Activated CD8-positive, alpha-beta memory T cell treated with anti-CD3 and anti-CD28 coated beads for 36 hours (primary cell): ENCODE data around the gene CHST13. TPM values are rescaled to one million over a fixed set of nuclear protein-coding genes. Genes with fewer than 3 reads are reported as not detected.

Experiments used
- CTCF ChIA-PET: fragments of 350-600 bp; sonication (Branson Sonifier 250); formaldehyde crosslinking; loops from one replicate; lab custom pipeline; 2021; ENCODE audit warnings: antibody characterized with exemption; lab: Charles Lee
- POLR2A ChIA-PET: fragments of 350-600 bp; sonication (Branson Sonifier 250); formaldehyde crosslinking; loops from one replicate; lab custom pipeline; 2021; ENCODE audit warnings: antibody characterized with exemption; lab: Charles Lee
- total RNA-seq, 2 experiments: library from RNA; stranded (reverse); gene quantifications; one replicate each; pipeline ENCODE4 v1.2.3, GENCODE V29; 2021

The CHST13 gene
- not detected for total RNA-seq

GRCh38 chr3:126523745-126524428 is at the start of gene CHST13:
Gene CHST13, plus strand, starts transcription at chr3:126524155. Its CDS starts 178 bp downstream, at chr3:126524333.
- ChIA-PET CTCF (interaction anchor here (1.0 to 1.2 kb wide), 2 partner anchors 10 to 155 kb away, joined by 3 read pairs; no protein-coding TSS in a partner anchor), POLR2A (no interaction called here)

DNA sequence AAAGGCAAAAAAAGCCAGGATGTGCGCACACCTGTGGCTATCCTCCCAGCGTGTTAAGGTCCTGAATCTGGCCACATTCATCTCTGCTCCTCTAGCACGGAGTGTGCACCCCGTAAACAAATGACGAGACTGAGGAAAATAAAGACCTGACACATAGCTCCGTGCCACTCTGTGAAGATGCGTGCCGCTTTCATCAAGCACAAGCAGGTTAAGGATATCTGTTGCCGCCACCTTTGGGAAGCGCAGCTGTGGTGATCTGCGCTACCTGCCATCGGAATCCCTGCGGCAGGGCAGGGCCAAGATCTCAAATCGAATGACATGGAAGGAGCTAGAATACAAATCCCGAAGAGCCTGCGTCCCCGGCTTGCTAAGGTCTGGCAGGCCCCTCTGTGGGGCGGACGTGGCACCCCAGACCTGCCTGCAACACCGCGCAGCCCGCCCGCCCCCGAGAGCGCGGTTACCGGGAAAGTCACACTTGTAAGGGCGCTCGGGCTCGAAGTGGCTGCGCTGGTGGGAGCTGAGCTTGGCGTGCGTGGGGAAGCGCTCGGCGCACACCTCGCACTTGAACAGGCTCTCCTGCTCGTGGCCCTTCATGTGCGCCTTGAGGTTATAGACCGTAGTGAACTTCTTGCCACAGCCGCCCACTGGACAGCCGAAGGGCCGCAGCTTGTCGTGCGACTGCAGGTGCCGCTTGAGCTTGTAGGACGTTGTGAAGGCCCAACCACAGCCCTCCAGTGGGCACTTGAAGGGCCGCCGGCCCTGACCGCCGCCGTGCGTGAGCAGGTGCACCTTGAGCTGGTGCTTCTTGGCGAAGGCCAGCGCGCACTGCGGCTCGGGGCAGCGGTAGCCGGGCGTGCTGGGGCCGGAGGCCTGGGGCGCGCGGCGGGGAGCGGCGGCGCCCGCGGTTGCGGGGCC is 49.2 kb upstream of the CHST13 start:
- CTCF ChIA-PET: interaction anchor here (1.2 kb wide), 1 partner anchor 47 kb away, joined by 3 read pairs; no protein-coding TSS in a partner anchor
- POLR2A ChIA-PET: interaction anchor here (0.6 kb wide), 1 partner anchor 879 kb away, joined by 4 read pairs; no protein-coding TSS in a partner anchor

GRCh38 chr3:126475413-126476114 is 48.4 kb upstream of the CHST13 start, which contains the start of gene ZXDC:
Gene ZXDC, minus strand, starts transcription at chr3:126475891. Its CDS starts 26 bp downstream, at chr3:126475865.
- CTCF ChIA-PET: interaction anchor here (1.2 kb wide), 1 partner anchor 47 kb away, joined by 3 read pairs; no protein-coding TSS in a partner anchor
- POLR2A ChIA-PET: interaction anchor here (0.6 kb wide), 2 partner anchors 338 to 880 kb away, joined by 3 to 4 read pairs; no protein-coding TSS in a partner anchor

DNA sequence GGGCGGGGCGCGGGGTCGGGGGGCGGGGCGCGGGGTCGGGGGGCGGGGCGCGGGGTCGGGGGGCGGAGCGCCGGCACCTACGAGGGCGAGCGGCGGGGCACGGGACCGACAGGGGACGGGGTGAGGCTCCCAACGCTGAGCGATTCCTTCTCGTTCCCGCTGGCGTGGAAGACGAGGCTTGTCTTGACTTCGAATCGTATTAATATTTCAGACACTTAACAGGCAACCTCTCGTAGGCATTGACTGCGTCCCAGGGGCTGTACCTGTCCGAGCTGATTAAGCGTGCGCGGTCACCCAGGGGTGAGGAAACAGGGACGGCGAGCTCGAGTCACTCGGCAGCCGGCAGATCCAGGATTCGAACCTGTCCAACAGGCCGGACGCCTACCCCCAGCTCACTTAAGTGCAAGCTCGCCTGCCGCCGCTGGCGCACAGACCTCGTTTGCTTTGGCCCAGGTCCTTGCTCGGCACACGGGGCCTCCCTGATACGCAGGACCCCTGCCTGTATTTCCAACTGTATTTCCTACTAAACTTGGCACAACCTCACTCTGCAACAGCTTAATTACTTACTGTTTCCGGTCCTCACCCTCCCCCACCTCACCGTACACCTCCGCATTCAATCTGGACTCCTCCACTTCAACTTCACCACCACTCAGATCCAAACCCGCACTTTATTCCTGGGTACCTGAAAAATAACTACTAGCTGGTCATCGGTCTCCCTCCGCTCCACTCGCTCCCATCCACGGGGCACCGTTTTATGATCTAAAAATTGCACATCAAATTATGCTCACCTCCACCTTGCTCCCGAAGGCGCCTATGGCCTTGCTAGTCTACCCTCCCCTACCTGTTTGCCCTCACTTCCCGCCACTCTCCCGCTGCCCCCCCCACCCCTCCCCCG is 47.5 kb upstream of the CHST13 start:
- POLR2A ChIA-PET: interaction anchor here (0.6 kb wide), 1 partner anchor 339 kb away, joined by 3 read pairs; no protein-coding TSS in a partner anchor
- CTCF ChIA-PET: interaction anchor here (1.2 to 1.4 kb wide), 2 partner anchors 46 to 506 kb away, joined by 3 to 5 read pairs; partner anchors contain the start of gene PLXNA1

DNA sequence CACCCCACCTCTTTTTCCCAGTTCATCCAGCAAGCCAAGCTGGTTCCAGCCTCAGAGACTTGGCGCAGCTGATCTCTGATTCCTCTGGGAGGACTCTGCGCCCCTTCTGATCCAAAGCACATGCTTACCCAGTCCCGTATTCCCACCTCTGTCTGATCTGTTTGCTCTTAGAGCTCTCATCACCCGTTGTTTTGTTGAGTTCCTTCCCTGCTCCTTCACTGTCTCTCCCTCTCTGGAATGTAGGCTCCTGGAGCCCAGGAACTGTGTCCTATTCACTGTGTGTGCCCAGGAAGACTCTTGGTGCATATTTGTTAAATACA is 46.9 kb upstream of the CHST13 start:
- ChIA-PET CTCF (interaction anchor here (1.4 kb wide), 1 partner anchor 505 kb away, joined by 5 read pairs; the partner anchor contains the start of gene PLXNA1), POLR2A (no interaction called here)

GRCh38 chr3:126478581-126479310 is 45.2 kb upstream of the CHST13 start:
- POLR2A ChIA-PET: no interaction called here
- CTCF ChIA-PET: no interaction called here

GRCh38 chr3:126479642-126480041 is 44.3 kb upstream of the CHST13 start:
- ChIA-PET POLR2A (no interaction called here), CTCF (no interaction called here)

GRCh38 chr3:126480206-126480605 is 43.7 kb upstream of the CHST13 start:
- ChIA-PET CTCF (no interaction called here), POLR2A (no interaction called here)

DNA sequence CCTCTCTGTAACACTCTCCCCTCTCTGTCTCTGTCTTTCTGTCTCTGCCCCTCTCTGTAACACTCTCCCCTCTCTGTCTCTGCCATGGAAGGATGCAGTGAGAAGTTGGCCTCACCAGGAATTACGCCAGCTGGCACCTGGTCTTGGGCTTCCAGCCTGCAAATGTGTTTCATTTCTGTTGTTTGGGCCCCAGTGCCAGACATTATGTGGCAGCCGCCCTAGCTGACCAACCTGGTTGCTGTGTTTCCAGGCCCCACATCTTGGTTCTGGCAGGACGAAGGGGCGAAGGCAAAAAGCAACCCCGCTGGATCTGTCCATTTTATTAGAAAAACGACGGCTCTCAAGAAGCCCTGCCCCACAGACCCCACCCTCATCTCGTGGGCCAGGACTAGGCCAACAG is 43.1 kb upstream of the CHST13 start:
- CTCF ChIA-PET: no interaction called here
- POLR2A ChIA-PET: no interaction called here

GRCh38 chr3:126481808-126482502 is 42.0 kb upstream of the CHST13 start:
- CTCF ChIA-PET: interaction anchor here (1.3 kb wide), 1 partner anchor 348 kb away, joined by 3 read pairs; no protein-coding TSS in a partner anchor
- POLR2A ChIA-PET: no interaction called here

DNA sequence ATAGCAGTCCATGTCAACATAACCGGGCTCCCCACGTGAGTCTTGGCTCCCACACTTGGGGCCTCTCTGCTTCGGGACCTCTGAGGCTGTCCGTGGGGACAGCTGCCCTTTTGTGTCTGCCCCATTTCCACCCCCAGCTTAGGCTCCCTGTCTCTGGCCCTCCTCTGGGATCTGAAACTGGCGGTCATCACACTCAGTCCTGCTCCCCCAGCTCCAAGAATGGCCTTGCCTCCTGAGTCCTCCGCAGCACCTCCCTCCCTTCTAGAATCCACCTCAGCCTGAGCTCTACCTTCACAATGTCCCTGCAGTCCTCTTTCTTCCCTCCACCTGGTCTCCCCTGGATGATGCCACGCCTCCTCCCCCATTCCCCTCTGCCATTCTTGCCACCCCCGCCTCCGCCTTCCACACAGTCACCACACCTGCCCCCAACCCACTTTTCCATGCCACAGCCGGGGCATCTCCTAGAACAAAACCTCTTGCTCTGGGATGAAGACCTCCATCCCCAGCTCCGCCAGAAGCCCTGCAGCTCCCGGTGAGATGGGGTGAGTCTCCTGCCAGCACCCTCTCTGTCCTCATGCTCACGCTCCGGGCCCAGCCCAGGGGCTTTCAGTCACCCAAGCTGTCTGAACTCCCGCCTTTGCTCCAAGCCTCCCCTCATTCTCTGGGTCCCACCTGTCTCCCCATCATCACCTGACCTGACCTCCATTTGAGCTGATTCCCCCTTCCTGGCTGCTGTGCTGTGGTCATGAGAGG is 41.3 kb upstream of the CHST13 start:
- ChIA-PET CTCF (interaction anchor here (1.3 kb wide), 1 partner anchor 349 kb away, joined by 3 read pairs; no protein-coding TSS in a partner anchor), POLR2A (no interaction called here)

GRCh38 chr3:126483321-126483761 is 40.6 kb upstream of the CHST13 start:
- POLR2A ChIA-PET: no interaction called here
- CTCF ChIA-PET: no interaction called here

DNA sequence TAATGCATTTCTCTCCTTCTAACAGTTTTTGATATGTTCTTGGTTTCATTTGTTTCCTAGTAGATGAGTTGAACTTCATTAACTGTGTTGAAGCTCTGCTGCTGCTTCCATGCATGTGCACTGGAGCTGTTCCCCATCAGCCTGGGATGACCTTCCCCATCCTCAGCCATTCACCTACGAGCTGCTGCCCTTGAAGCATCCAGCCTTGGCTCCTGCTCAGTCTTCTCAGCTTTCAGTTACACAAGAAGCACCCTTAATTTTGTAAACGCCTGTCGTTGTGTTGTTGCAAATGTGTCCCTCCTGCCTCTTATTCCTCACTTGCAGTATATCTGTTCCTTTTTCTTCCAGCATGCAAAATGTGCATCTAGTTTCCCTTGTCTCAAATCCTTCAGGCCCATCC is 39.8 kb upstream of the CHST13 start:
- CTCF ChIA-PET: no interaction called here
- POLR2A ChIA-PET: no interaction called here

GRCh38 chr3:126484662-126485061 is 39.3 kb upstream of the CHST13 start:
- POLR2A ChIA-PET: no interaction called here
- CTCF ChIA-PET: interaction anchor here (1.0 kb wide), 1 partner anchor 12 kb away, joined by 3 read pairs; no protein-coding TSS in a partner anchor

DNA sequence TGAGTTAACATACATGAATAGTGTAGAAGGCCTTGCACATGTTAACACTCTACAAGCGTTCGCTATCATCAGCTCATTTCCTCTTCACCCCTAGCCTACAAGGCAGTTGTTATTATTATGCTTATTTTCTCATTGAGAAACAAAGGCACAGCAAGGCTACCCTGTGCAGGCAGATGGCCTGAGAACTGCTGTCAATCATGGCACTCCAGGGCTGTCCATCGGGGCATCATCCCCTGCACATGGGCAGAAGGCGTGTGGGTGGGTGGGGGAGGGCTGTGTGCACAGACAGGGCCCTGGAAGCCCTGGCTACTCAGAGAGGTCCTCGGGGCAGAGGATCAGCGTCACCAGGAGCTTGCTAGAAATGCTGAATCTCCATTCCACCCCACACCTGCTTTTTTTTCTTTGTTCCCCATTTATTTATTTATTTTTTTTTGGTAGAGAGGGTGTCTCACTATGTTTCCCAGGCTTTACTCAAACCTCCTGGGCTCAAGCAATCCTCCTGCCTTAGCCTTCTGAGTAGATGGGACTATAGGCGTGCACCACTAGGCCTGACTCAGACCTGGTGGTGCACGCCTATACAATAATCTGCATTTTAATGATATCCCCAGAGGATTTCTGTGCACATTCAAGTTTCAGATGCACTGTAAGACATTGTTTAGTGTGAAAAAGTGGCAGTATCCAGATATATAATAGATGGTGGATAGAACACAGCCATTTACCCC is 38.6 kb upstream of the CHST13 start:
- POLR2A ChIA-PET: no interaction called here
- CTCF ChIA-PET: interaction anchor here (1.0 kb wide), 1 partner anchor 11 kb away, joined by 3 read pairs; no protein-coding TSS in a partner anchor
